HG03342 (cell line): ENCODE results near the gene ZBTB47.

Experiments
- ATAC-seq: cut with Tn5 transposase; IDR thresholded peaks from one replicate; pipeline ENCODE4 v1.9.1; 2021; ENCODE audit warnings: mild to moderate bottlenecking, moderate library complexity; ENCODE audit not compliant: unreplicated experiment

The ZBTB47 gene

GRCh38 chr3:42653560-42654330 lies at the start of gene ZBTB47:
TSS of gene ZBTB47 (plus strand) at chr3:42653697. CDS start at chr3:42658356, 4,659 bp downstream.
- ATAC-seq: no peak

- no peak for ATAC-seq
Measured at GRCh38 chr3:42605546-42606173, 47.8 kb upstream of the ZBTB47 start.

DNA sequence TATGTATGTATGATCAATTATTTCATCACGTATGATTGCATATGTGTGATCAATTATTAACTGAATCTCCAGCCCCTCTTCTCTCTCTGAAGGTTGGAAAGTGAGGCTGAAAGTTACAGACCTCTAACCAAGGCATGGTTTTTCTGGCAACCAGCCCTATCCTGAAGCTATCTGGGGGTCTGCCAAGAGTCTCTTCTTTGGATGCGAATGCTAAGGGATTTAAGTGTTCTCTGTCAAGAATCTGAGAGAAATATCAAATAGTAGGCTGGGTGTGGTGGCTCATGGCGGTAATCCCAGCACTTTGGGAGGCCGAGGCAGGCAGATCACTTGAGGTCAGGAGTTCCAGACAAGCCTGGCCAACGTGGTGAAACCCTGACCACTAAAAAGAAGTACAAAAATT lies 44.9 kb upstream of the ZBTB47 start:
- ATAC-seq: no peak

GRCh38 chr3:42610976-42611375 lies 42.5 kb upstream of the ZBTB47 start:
- ATAC-seq: no peak

DNA sequence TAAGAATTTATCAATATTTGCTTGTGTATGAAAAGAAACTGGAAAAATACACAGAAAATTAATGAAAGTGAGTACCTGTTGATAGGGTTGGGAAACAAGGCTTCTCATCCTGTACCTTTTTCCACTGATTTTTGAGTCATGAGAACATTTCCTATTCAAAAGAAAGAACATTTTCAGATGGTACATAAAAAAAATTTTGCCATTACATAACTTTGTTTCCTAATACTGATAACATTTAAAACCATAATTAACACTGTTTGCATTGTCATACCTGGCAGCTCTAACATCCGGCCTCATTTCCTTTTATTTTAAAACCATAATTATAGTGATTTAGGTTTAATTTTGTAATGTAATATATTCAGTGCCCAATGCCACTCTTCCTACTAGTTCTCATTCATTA lies 41.3 kb upstream of the ZBTB47 start:
- no peak for ATAC-seq

DNA sequence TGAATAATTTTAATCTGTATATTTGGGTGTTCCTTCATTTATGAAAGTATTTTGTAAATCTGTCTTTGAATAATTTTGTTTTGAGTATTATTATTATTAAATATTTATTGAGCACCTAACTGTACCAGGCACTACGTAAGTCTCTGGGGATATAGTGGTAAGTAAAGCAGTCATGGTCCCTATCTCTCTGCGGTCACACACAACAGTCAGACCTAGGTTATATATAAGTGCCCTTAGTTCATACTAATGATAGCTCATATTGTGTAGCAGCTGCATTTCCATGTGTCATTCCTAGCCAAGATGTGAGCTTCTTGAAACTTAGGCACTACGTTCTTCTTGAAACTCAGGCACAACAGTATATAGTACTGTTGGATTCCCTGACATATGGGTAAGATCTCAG lies 40.6 kb upstream of the ZBTB47 start:
- ATAC-seq: peak; percentile 77

DNA sequence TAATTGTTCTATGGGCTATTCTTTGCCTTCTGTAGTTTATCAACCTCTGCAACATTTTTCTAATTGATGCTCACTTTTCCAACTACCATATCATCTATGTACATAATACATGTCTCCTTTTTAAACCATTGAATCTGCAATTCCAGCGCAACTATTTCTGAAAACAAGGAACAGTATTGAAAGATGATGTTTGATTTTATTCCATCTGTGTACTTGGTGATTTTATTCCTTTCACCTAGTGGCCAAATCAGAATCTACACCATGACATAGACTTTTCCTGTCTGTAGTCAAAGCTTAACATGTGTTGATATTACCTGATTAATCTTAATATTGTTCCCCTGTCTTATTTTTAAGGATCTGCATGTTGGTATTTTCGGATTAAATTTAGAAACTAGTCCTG lies 40.0 kb upstream of the ZBTB47 start:
- no peak for ATAC-seq

- no peak for ATAC-seq
Measured at GRCh38 chr3:42631620-42632019, 21.9 kb upstream of the ZBTB47 start.

GRCh38 chr3:42632146-42632545 lies 21.4 kb upstream of the ZBTB47 start:
- no peak for ATAC-seq

- ATAC-seq: no peak
Measured at GRCh38 chr3:42633544-42633943, 20.0 kb upstream of the ZBTB47 start.

DNA sequence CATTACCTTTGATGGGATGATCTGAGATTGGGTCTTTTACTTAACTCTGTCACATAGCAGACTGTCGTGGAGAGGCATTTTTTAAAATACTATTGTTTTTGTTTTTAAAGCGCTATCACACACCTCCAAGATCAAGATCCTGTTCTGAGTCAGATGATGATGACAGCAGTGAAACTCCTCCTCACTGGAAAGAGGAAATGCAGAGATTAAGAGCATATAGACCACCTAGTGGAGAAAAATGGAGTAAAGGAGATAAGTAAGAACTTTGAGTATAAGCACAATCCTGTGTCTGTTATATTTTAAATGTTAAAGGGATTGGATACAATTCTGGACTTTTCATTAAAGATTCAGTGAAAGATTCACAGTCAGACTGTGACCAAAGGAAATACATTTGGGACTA lies 18.4 kb upstream of the ZBTB47 start:
- ATAC-seq: peak; percentile 62

DNA sequence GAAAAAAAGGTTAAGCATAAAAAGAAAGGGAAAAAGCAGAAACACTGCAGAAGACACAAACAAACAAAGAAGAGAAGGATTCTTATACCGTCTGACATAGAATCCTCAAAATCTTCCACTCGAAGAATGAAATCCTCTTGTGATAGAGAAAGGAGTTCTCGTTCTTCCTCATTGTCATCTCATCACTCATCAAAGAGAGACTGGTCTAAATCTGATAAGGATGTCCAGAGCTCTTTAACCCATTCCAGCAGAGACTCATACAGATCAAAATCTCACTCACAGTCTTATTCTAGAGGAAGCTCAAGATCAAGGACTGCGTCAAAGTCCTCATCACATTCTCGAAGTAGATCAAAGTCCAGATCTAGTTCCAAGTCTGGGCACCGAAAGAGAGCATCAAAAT lies 16.5 kb upstream of the ZBTB47 start:
- no peak for ATAC-seq

GRCh38 chr3:42638339-42638842 lies 15.1 kb upstream of the ZBTB47 start:
- ATAC-seq: no peak

DNA sequence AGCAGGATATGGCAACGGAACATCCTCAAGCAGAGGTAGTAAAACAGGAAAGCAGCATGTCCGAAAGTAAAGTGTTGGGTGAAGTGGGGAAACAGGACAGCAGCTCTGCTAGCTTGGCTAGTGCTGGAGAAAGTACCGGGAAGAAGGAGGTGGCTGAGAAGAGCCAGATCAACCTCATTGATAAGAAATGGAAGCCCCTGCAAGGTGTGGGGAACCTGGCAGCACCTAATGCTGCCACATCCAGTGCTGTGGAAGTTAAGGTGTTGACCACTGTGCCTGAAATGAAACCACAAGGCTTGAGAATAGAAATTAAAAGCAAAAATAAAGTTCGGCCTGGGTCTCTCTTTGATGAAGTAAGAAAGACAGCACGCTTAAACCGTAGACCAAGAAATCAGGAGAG lies 14.3 kb upstream of the ZBTB47 start:
- no peak for ATAC-seq

GRCh38 chr3:42640129-42640528 lies 13.4 kb upstream of the ZBTB47 start:
- no peak for ATAC-seq

DNA sequence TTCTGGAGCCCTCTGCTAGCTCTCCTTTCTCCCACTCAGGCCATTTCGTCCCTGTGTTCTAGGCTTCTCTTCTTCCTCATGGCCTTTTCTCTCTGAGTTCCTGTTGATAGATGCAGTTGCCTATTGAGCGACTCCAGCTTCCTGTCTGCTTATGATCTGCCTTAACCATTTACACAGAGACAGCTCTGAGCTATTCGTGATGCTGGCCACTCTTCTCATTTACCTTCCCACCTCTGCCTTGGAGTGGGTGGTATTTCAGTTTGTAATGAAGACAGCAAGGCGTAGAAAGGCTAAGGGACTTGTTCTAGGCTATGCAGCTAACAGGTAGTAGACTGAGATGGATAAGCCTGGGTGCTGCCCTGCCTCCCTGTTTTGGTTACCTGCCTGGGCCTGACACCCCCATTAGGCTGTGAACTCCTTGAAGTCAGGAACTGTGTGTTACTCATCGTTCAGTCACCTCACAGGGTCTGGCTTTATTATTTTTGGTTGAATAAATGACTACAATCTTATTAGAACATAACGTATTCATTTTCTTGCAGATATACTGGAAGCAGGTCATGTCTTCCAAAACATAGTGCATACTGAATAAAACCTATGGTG lies 12.6 kb upstream of the ZBTB47 start:
- no peak for ATAC-seq

GRCh38 chr3:42647821-42648459 lies 5.6 kb upstream of the ZBTB47 start:
- no peak for ATAC-seq

- ATAC-seq: no peak
Measured at GRCh38 chr3:42649006-42649405, 4.5 kb upstream of the ZBTB47 start.

GRCh38 chr3:42649783-42650182 lies 3.7 kb upstream of the ZBTB47 start:
- no peak for ATAC-seq

DNA sequence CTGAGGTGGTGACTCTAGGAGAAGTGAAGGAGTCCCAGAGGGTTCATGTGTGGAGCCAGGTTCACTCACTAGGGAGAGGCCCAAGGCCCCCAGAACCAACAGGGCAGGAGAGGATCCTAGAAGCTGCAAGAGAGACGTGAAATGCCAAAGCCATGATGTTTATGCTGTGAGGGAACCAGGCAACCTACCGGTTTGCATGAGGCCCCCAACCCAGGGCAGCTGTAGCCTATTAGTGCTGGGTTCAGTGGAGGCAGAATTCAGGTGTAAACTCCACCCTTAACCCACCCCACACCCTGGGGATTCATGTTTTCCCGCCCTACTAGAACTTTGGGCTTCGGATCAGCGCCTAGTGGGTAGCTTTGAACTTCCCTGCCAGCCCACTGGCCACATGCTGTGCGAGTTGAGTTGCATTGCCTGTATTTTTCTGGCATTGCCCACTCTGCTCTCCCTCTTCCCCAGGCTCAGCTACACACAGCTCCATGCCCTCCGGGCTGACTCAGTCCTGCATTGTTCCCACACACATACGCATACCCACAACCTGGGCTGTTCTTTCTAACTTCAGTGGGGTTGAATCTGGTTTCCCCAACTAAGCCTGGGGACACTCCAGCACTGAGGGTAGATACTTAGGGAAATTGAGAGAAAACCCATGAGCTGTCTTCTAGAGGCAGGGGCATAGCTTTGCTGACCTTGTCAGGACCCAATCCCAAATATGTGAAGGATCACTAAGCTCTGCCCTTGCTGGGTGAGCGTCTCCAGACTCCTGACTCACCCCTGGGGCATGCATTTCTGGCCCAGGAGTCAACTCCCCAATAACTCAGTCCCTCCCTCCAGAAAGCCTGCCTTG lies 2.0 kb upstream of the ZBTB47 start:
- ATAC-seq: no peak

GRCh38 chr3:42652251-42652610 lies 1.3 kb upstream of the ZBTB47 start:
- peak; percentile 14 for ATAC-seq
